ENCODE data around the gene ARL5A.

DNA sequence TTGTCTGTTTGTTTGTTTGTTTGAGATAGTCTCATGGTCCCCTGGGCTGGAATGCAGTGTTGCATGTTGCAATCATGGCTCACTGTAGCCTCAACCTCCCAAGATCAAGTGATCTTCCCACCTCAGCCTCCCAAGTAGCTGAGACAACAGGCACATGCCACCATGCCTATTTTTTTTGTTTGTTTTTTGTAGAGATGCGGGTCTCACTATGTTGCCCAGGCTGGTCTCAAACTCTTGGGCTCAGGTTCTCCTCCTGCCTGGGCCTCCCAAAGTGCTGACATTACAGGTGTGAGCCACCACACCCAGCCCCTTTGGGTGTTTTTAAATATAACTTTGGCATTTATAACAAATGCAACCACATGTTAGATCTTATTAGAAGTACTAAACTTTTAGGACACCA, 37.5 kb downstream of the ARL5A start:
- TF ChIP-seq, protein P1, sequence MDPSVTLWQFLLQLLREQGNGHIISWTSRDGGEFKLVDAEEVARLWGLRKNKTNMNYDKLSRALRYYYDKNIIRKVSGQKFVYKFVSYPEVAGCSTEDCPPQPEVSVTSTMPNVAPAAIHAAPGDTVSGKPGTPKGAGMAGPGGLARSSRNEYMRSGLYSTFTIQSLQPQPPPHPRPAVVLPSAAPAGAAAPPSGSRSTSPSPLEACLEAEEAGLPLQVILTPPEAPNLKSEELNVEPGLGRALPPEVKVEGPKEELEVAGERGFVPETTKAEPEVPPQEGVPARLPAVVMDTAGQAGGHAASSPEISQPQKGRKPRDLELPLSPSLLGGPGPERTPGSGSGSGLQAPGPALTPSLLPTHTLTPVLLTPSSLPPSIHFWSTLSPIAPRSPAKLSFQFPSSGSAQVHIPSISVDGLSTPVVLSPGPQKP (IDR thresholded peaks at IDR 0.05; ENCODE audit: low read depth, low read length): no peak
- TF ChIP-seq SMC3 (IDR thresholded peaks at IDR 0.05) (no peak), POLR2A (IDR thresholded peaks at IDR 0.05; ENCODE audit: low read length) (no peak), CTCF (IDR thresholded peaks at IDR 0.05) (no peak), RARB (CRISPR knock-in tag; IDR thresholded peaks at IDR 0.05) (no peak), MAZ (IDR thresholded peaks at IDR 0.05; ENCODE audit: borderline replicate concordance, low read depth, low read length) (no peak)

Measured in A549 (cell line).